HG03135 (cell line): Measurements from ENCODE around the gene RNF157.

Source experiments
- ATAC-seq: cut with Tn5 transposase; IDR thresholded peaks from one replicate; pipeline ENCODE4 v1.9.1; 2021; ENCODE audit warnings: mild to moderate bottlenecking, moderate library complexity; ENCODE audit not compliant: unreplicated experiment

The RNF157 gene

GRCh38 chr17:76102944-76103273, 137.4 kb downstream of the RNF157 start:
- no peak for ATAC-seq

GRCh38 chr17:76097716-76098295, 142.5 kb downstream of the RNF157 start:
- ATAC-seq, result no peak

- no peak for ATAC-seq
Measured at GRCh38 chr17:76095943-76096342, 144.3 kb downstream of the RNF157 start.

GRCh38 chr17:76094046-76094445, 146.2 kb downstream of the RNF157 start:
- no peak for ATAC-seq

GRCh38 chr17:76092526-76093413, 147.5 kb downstream of the RNF157 start:
- ATAC-seq, result no peak
